Dedifferentiated amniotic fluid mesenchymal stem cell (primary cell): Measurements from ENCODE around the gene VAT1L.

Experiments used
- DNase-seq: peaks from one replicate; pipeline ENCODE4 v3.0.0-alpha.2; 2016; ENCODE audit errors: extremely low spot score

Gene VAT1L

DNA sequence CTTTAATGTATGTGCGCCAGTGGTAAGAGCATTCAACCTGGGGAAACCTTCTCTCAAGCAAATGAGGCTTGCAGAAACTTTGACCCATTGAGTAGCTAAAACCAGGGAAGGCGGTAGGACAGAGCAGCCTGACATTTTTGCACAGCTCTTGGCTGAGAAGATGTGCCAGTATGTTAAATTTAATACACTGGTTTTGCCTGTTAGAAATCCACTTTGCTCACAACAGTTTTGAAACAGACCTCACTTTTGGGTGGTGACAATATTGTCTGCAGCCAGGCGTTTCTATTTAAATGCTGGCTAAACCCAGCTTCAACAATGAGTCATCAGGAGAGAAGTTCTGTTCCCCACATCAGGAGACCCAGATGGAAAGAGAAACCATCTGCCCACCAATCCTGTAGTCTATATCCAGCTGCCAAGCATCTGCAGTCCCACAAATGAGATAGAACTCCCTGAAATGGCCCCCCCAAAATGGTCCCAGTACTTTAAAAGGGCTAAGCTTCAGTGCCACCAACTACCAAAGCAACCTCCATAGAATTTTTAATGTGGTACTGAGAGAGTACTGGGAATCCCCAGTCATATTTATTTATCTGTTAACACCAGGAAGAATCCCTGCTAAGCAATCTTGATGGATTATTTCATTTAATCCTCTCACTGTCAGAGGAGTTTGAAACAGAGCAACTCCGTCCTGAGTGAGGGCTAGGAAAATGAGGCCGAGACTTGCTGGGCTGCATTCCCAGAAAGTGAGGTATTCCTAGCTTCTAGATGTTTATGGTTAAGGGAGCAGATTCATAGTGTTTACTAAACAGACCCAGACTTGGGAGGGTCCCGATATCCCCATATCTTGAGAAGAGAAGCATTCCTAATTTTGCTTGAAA is 205.0 kb downstream of the VAT1L start:
- no peak for DNase-seq

DNA sequence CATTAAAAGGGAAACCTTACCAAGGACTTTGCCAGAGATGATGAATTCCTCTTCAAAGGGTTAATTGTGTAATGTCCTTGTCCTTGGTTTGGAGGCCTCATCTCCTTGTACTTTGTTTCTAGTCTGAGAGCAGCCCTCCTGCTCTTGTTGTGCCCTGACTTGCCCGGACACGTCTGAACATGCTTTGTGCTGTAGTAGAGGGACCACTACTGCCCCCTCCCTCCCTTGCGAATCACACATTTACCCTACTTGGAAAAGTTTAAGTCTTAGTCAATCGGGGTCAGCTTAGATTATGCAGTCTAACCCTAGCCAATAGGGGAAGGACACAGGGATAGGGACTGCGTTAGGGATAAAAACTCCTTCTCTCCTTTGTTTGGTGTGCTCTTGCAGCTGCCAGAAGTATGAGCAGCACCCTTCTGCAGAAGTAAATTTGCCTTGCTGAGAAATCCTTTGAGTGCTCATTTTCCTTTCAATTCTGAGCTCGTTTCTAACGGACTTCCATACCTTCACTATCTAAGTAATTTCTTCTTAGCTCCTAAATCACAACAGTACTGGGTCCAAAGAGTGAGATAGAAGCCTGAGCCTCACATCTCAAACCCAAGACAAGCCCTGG is 207.6 kb downstream of the VAT1L start:
- DNase-seq, result no peak

DNA sequence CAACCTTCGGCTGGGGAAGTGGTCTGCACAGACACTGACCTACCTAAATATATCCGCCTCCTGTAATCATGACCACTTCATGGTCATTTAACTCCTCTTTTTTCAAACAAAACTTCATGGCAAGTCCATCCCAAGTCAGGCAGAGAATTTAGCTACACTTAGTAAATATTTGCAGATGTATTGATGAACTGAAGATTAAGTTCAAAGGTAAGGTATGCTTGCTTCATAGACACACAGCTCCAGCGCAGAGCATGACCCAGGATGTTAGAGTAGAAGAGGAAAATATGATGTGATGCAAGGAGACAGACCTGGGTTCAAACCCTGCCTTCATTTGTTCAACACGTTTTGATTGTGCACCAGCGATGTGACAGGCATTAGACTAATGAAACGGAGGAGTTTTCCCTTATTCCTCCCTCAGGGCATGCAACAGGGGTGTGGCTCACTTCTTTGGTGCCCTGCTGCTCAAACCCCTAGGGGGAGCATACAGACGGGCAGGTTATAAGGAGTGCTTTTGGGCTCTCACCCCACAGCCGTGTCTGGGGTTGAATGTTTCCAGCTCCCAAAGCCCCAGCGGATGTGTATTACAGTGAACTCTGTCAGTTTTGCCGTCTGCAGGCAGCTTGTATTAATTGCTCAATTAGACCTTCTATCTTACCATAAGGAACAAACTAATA is 210.1 kb downstream of the VAT1L start:
- no peak for DNase-seq

DNA sequence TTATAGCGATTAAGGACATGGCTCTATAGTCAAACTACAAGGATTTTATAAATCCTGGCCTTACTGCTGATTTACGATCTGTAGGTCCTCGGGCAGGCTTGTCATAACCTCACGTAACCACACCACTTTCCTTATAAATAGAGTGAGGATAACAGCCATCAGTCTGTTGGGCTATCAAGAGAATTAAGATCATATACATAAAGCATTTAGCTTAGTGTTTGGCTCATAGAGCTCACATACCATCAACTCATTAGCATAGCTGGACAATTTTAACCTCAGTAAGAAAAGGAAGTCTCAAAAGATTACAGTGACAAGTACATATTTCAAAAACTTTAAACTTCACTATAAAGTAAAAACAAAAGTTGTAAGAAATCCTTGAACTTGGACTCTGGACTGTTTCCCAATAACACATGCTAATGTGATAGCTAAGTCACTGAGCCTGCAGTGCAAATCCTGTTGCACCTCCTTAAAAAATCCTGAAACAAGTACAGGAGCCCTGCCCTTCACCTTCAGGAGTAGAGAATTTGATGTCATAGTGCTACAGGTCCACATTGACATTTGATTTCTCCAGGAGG is 213.2 kb downstream of the VAT1L start:
- no peak for DNase-seq

DNA sequence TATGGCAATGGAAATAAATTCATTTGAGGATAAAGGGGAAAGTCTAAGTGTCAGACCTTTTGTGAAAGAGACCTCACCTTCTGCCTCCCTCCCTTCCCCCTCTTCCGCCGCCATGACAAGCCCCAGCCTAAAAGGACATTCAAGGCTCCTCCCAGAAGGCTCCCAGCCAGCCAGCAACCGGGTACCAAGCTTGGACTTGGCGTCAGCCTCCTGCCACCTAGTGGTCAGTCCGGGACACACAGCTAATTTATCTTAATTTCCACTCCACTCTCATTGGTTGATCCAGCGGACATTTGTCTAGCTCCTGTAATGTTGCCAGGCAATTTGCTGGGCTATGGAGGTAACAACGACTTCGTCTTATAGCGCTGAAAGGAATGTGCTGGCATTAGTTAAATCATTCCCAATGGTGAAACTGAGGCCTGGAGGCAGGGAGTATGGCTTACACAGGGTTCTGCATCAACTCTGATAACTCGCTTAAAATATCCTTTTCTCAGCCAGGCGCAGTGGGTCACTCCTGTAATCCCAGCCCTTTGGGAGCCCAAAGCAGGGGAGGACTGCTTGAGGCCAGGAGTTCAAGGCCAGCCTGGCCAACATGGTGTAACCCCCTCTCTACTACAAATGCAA is 214.7 kb downstream of the VAT1L start:
- peak; percentile 46 for DNase-seq

DNA sequence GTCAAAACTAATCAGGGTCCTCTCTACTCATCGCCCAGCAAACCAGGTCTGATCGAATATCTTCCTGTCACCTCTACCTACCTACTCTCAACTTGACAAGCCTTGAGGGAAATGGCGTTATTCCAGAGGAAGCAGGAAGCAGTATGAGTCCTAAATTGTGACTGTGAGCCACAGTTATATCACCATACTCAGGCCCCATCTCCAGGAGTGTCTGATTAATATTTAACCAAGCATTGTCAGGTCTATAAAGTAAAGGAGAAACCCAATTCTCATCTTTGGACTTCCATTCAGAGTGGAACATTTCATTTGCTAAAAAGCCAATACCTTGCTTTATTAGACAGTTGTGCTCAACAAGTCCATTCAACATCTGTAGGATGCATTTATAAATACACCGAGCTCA is 216.2 kb downstream of the VAT1L start:
- no peak for DNase-seq

DNA sequence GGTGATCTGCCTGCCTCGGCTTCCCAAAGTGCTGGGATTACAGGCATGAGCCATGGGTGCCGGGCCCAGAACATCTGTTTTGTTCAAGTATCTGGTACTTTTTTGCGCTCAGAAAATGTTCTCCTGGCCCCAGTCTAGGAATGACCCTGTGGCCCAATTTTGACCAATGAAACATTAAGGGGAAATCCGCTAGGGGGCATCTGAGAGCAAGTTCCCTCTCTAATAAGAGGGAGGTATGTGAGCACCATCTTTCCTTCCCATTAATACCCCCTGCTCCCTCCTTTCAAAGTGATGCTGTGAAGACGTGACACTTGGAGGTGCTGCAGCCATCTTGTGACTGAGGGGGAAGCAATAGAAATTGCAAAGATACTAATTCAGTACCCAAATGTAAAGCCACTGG is 217.5 kb downstream of the VAT1L start:
- no peak for DNase-seq

DNA sequence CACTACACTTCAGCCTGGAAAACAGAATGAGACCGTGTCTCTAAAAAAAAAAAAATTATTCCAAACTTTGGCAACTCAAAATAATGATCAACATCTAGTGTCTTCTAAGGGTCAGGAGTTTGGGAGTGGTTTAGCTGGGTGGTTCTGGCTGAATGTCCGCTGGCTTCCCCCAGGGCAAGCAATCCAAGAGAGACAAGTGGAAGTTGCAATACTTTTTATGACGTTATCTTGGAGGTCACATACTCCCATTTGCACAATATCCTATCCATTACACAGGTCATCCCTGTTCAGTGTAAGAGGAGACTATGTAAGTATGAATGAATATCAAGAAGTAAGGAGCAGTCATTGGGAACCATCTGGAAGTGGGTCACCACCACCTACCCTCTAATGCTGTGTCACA is 218.8 kb downstream of the VAT1L start:
- DNase-seq, result no peak

DNA sequence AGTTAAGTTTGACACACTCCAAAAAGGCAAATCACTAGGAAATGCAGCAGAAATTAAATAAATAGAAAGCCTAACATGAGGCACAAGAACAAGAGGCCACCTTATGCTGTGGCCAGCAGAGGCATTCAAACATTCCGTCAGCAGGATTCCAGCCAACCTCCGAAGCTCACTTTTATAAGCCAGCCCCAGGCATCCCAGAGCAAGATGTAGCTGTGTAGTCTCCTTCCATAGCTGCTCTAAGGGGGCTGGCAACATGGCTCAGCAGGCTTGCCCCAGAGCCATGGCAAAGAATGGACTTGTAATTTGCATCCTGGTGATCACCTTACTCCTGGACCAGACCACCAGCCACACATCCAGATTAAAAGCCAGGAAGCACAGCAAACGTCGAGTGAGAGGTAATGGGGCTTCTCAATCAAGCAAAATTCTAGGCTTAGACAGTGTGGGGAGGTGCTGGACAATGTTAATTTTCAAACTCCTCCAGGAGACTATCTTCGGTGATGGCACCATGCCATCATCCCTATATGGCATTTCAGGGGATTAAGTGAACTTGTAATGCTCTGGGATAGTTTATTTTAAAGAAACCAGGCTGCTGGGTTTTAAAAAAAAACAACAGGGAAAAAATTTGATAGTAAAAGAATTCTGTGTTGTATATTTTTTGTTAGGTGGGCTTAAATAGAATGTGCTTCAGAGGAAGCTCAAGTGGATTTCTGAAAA is 234.1 kb downstream of the VAT1L start, which contains the start of gene CLEC3A:
CLEC3A (plus strand) TSS at position 202 of the 714 bp plus-strand sequence; CDS start at position 281, 79 bp downstream.
- DNase-seq, result no peak

DNA sequence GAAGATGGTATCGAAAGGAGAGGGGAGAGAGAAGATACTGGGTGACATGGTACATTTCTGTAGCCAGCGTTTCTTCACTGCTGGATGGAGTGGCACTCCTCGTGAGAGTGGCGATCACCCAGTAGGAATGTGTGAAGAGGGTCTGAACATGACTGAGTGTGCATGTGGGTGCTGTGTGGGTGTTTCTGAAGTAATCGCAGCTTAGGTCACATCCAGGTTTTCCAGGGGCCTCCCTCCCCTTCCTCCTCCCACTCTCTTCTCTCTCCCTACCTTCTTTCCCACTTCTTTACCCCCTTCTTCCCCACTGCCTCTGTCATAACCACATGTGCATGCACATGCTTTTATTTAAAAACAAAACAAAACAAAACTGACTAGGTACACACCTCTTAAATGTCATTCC is 235.8 kb downstream of the VAT1L start:
- DNase-seq, result no peak

DNA sequence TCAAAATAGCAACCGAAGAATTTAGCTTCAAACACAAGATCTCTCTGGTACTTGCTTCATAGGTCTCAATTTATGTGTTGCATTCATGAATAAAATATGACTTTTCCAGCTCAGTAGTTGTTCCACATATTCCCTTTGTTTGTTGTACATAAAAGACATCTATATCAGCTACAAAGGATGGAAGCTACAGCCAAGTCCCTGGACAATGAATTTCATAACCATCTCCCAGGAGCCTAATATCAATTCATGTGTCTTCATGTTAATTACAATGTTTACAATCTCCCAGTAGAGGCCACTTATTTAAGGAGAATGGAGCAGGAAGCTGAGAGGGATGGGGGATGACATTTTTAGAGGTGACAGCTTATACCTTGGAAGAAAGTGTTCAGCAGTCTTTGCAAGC is 237.3 kb downstream of the VAT1L start:
- DNase-seq, result no peak

DNA sequence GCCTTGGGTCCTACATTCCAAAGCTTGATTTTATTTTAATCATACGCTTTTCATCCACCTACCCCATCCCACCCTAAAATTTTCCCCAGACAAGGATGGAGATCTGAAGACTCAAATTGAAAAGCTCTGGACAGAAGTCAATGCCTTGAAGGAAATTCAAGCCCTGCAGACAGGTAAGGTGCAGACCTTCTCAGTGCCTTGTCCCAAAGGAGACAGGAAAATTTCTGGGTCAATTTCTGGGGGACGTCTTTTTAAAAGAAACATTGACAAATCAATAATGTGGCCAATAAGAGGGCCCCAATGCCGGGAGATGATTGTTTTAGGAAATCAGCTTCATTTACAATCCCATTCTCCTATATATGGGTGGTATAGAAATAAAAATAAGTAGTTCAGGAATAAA is 239.7 kb downstream of the VAT1L start:
- DNase-seq, result no peak
